NCI-H460 (cell line): ENCODE measurements around the gene LAGE3. TPM values are rescaled to one million over a fixed set of nuclear protein-coding genes. Genes with fewer than 3 reads are reported as not detected.

Source experiments
- DNase-seq: peaks from one replicate; pipeline ENCODE4 v3.0.0-alpha.2; 2016; ENCODE audit warnings: low read depth; ENCODE audit errors: extremely low read depth
- total RNA-seq: library from RNA; depleted of rRNA; stranded (reverse); fragments of >200 nt; shearing (Covaris generic); gene quantifications from 2 replicates; pipeline ENCODE4 v1.2.3, GENCODE V29; 2014

The LAGE3 gene
- total RNA-seq, 1 experiment from 2014 or later, result 35.4 TPM

- no peak for DNase-seq
Observed at GRCh38 chrX:154460326-154460725, 18.8 kb downstream of the LAGE3 start.

DNA sequence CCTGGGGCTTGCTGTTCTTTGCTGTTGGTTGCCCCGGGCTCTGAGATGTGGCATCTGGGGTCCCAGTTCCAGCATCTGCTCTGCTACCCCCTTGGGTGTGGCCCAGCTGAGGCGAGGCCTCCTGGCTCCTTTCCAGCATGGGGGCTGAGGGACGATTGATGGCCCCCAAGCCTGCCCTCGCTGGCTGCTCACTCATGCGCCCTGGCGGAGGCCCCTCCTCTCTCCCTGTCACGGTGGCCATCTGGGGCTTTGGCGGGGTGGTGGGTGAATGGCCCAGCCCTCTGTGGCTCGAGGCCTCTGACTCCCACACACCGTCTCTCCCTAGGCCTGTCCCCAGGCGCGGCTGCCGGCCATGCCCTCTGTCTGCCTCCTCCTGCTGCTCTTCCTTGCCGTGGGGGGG is 19.2 kb downstream of the LAGE3 start:
- DNase-seq, result no peak

- no peak for DNase-seq
Observed at GRCh38 chrX:154458954-154459778, 19.9 kb downstream of the LAGE3 start.

GRCh38 chrX:154458116-154458953 is 20.7 kb downstream of the LAGE3 start, which contains the start of gene PLXNA3:
PLXNA3 (plus strand) TSS chrX:154458281; CDS start chrX:154460184, 1,903 bp downstream.
- DNase-seq, result no peak

- DNase-seq, result peak; percentile 25
Observed at GRCh38 chrX:154457491-154458115, 21.5 kb downstream of the LAGE3 start.

GRCh38 chrX:154452823-154453222 is 26.3 kb downstream of the LAGE3 start:
- DNase-seq, result no peak

DNA sequence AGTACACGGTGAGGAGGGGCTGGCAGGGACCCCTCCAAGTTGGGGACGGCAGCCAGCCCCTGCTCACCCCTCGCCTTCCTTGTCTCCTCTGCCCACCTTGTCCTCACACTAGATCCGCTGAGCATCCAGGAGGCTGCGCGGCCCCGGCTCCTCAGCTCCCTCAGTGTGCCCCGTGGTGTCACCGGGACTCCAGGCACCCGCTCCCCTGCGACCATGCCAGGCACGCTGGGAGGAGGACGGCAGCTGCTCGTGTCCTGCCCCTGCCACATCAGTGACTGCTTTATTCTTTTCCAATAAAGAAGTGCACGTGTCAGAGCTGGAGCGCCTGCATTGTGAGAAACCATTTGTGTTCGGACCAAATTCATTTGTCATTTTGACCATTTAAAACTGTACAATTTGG is 28.8 kb downstream of the LAGE3 start:
- no peak for DNase-seq

DNA sequence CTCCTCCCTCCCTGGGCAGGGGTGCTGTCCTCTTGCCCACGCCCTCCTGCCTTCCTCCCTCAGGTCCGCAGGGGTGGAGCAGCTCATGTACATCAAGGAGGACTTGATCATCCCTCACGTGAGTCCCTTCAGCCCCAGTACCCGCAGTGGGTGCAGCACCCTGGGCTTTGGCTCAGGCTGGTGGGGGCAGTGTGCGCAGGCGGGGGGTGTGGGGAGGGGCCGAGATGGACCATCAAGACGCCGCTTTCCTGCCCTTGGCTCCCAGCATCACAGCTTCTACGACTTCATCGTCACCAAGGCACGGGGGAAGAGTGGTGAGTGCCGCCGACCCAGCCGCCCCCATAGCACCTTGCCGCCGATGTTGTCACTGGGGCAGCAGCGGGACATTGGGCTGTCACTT is 29.5 kb downstream of the LAGE3 start:
- DNase-seq, result no peak

DNA sequence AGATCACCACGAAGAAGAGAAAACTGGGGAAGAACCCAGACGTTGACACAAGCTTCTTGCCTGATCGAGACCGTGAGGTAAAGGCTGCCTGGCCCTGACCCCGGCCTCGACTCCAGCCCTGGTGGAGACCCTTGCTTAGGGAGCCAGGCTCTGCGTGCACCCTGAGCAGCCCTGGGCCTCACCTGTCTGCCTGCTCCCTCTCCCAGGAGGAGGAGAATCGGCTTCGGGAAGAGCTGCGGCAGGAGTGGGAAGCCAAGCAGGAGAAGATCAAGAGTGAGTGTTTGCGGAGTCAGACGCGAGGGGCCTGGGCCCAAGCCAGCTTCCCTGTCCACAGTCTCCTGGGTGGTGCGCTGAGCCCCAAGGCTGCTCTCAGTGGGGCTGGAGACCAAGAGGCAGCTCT is 30.6 kb downstream of the LAGE3 start:
- no peak for DNase-seq

DNA sequence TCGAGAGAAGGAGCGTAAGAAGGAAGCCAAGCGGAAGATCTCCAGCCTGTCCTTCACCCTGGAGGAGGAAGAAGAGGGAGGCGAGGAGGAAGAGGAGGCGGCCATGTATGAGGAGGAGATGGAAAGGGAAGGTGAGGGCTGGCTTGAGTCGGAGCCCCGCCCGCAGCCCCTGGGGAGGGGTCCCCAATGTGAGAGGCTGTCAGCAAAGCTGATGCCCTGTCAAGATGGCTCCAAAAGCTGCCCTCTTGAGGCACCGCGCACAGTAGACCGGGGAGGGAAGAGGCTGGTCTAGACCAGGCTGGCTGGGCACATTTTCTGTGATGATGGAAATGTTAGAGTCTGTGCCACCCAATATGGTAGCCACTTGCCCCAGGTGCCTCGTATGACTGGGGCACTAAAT is 32.7 kb downstream of the LAGE3 start:
- no peak for DNase-seq

DNA sequence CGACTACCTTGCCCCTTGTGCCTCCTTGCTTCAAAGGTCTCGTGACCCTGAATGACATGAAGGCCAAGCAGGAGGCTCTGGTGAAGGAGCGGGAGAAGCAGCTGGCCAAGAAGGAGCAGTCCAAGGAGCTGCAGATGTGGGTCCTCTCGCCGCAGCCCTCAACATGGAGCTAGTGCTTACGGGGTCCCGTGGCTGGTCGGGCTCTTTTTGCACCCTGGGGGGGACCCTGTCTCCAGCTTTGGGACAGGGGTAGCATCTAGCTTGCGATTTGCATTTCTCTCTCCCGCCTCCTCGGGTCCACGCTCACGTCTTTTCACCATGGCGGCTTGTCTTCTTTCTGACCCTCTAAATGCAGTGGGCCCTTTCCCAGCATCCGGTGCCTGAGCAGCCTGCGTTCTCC is 33.3 kb downstream of the LAGE3 start:
- DNase-seq, result no peak

- DNase-seq, result no peak
Observed at GRCh38 chrX:154444755-154445246, 34.3 kb downstream of the LAGE3 start.

DNA sequence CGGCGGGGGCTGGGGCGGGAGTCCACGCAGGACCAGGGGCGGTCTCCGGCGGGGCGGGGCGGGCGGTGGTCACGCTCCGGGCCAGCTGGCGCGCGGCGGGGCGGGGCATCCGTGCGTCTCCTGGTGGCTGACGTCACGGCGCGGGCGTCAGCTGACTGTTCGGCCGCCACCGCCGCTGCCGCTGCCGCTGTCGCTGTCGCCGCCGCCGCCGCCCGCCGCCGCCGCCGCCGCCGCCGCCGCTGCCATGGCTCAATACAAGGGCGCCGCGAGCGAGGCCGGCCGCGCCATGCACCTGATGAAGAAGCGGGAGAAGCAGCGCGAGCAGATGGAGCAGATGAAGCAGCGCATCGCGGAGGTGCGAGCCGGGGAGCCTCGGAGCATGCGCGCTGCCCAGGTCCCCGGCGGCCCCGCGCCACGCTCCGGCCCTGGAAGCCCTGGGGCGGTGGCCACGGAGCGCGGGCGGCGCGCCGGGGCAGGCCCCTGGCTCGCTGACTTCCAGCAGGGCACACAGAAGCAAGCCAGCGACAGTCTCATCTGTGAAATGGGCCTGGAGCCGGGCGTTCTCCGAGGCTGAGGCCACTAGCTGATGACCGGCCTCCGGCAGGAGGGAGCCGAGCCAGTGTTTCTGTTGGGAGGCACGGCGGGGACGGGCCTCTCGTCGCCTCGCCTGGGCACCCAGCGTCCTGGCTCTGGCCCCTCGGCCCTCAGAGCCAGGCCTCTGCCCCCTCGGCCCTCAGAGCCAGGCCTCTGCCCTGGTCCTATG is 34.9 kb downstream of the LAGE3 start, which contains the start of gene FAM50A:
Gene FAM50A (plus strand): TSS at position 150 of the 763 bp plus-strand sequence. CDS start 95 bp downstream, at position 245.
- peak; percentile 52 for DNase-seq

GRCh38 chrX:154443479-154443910 is 35.6 kb downstream of the LAGE3 start:
- DNase-seq, result no peak

DNA sequence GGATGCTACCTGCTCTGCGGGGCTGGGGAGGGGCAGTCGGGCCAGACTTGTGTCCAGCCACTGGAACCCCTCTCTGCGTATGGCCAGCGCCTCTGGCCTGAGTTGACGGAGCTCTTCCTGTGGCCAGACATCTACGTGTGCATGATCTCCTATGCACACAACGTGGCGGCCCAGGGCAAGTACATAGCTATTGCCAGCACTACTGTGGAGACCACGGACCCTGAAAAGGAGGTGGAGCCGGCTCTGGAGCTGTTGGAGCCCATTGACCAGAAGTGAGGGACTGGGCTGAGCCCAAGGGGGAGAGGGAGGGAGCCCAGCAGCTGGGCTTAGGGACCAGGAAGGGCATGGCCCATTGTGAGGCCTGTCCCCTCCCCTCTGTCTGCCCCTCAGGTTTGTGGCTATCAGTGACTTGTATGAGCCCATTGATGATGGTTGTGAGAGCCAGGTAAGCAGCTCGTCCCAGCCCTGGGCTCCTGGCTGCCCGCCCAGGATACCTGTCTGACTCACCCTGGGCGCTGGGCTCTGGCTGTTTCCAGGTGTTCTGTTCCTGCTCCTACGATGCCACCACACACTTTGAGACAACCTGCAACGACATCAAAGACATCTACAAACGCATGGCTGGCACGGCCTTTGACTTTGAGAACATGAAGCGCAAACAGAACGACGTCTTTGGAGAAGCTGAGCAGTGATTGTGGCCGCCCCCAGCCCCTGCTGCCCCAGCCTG is 36.9 kb downstream of the LAGE3 start:
- no peak for DNase-seq

DNA sequence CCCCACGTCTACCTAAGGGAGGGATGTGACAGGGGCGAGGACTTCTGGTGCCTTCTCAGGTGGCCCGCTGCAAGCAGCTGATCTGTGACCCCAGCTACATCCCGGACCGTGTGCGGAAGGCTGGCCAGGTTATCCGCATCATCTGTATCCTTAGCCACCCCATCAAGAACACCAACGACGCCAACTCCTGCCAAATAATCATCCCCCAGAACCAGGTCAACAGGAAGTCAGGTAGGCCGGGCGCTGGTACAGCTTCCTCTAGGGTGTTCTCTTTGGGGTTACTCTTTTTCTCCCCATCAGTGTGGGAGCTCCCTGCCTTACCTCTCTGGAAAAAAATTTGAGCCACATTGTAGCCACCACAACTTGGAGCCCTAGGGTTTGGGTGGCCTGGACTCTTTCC is 37.5 kb downstream of the LAGE3 start:
- no peak for DNase-seq

GRCh38 chrX:154440623-154441357 is 38.3 kb downstream of the LAGE3 start:
- no peak for DNase-seq

DNA sequence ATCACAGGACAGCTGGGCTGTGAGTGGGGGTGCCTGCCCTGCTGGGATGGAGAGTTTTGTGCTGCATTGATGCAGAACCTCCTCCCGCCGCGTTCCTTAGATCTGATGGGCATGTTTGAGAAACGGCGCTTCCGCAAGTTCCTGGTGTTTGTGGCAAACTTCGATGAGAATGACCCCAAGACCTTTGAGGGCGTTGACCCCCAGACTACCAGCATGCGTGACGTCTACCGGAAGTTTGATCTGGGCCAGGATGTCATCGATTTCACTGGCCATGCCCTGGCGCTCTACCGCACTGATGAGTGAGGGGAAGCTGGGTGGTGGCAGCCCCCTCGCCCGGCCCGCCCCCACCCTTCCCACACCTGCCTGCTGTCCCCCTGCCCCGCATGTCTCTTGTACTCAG is 39.2 kb downstream of the LAGE3 start:
- no peak for DNase-seq
